GM21367 (cell line): ENCODE results near the gene TLR10.
"Not testable (repeated sequence)": the region's sequence is repeated elsewhere in the genome, so short reads cannot be mapped to it uniquely, and the experiment has no call there.

Source experiments
- ATAC-seq: cut with Tn5 transposase; IDR thresholded peaks from one replicate; pipeline ENCODE4 v1.9.1; 2021; ENCODE audit not compliant: unreplicated experiment

The TLR10 gene

DNA sequence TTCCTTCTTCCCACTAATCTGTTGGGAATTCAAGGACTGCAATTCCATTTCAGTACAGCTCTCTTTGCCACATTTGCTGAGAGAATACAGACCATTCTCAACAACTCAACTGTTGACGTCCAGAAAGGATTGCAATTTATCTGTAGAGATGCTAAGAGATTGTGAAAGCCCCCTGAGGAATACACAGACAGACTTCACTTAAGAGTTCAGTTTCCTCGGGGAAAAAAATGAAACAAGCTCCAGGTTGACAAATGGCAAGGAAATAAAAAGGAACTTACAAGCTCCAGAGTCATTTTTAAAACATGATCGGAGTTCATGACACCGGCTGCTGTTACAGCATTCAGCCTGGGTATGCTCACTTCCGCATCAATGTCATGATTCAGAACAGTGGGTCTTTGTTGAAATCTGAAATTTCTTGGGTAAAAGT, 13.8 kb downstream of the TLR10 start:
- ATAC-seq, result no peak

DNA sequence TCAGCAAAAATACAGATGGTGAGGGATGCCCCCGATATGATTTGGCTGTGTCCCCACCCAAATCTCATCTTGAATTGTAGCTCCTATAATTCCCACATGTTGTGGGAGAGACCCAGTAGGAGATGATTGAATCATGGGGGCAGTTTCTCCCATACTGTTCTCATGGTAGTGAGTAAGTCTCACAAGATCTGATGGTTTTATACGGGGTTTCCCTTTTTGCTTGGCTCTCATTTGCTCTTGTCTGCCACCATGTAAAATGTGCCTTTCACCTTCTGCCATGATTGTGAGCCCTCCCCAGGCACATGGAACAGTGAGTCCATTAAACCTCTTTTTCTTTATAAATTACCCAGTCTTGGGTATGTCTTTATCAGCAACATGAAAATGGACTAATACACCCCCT, 15.8 kb downstream of the TLR10 start:
- not testable (repeated sequence) for ATAC-seq

- no peak for ATAC-seq
Observed at GRCh38 chr4:38765382-38765781, 17.4 kb downstream of the TLR10 start.

DNA sequence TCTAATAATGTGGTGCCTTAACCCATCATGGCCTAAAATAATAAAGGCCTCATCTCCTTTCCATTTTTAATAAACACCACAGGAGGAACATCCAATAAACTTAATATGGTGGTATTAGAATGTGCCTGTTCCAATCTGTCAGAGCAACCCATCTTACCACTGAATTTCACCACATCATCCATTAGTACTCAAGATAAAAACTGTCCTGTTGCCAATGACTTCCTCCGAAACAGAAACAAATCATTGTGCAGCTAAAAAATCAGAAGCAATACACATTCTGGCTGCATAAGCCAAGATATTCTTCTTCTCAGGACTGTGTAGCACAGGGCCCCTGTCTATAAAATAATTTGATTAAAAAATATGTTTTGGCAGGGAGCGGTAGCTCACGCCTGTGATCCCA, 18.5 kb downstream of the TLR10 start:
- ATAC-seq, result no peak

DNA sequence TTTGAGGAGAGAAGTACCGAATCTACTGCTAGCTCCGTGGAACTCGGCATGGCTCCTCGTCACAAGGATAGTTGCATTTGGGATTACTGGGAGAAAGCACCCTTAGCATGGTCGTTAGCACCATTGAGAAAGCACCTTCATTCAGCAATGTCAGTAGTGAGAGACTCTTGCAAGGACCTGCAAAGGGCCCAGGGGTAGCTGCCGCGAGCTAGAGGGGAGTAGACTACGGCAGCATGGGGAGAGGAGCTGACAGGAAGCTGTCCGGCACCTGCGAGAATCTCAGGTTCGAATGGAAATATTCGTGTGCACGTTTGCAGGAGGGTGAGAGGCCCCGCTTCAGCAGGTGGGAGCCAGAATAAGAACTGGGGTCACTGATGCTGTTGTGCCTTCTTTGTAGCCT, 20.2 kb downstream of the TLR10 start:
- ATAC-seq, result no peak

DNA sequence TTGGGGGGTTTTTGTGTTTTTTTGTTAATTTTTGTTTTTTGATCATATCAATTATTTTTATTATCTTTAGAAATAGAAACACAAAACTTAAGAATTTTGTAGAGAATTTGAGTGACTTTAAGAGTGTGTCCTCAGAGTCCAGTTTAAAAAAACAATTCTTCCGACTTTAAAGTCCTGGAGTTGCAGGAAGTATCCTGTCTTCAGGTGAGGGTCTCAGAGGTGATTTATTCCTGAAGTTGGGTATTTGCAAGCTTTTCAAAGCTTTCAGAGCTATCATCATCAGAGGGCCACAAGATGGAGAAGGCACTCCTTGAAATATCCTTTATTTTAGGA, 23.0 kb downstream of the TLR10 start:
- ATAC-seq, result no peak

DNA sequence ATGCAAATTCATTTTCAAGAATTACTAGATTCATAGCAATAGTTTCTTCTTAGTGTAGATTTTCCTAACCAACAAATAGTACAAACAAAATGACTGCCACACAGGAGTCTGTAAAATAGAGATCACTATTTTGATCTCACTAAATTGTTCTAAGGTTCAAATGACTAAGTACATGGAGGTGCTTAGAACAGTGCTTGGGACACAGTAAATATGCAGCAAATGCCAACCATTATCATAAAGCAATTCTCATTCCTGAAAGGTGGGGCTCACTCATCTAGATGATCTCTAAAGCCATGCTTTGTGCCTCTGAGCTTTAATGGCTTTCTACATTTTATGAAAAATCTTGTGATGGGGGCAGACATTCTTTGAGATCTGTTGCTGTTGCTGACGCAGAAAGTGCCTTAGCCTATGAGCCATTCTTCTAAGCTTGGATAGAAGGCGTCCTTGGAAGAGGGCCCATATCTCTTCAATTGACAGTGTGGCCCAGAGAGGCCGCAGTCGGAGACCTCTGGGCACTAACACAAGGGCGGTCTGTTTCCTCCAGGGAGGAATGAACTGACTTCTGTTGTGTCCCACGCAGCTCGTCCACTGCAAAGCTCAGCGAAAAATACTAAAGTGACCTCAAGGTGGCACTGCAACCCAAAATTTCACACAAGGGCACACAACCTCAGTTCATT, 23.5 kb downstream of the TLR10 start:
- ATAC-seq, result no peak

- no peak for ATAC-seq
Observed at GRCh38 chr4:38757945-38758600, 24.7 kb downstream of the TLR10 start.

- no peak for ATAC-seq
Observed at GRCh38 chr4:38752941-38753806, 29.6 kb downstream of the TLR10 start.

- ATAC-seq, result peak; percentile 94
Observed at GRCh38 chr4:38752372-38752940, 30.3 kb downstream of the TLR10 start.

GRCh38 chr4:38751341-38752010, 31.3 kb downstream of the TLR10 start:
- ATAC-seq, result no peak

DNA sequence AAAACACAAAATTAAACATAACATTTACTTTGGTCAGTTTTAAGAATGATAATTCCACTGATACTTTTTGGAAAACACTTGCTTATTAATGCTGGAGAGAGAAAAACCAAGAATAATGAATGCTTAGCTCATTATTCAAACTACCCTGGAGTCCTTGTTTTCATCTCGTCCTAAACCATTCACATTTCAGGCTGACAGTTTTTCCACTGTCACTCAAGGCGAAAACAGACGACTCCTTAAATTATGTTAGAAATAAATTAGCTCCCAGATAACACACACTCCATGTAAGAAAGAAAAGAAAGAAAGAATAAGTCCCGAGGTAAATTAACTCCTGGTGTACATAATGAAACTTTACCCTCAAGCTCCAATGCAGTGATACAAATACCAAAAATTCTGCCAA, 33.5 kb downstream of the TLR10 start:
- ATAC-seq, result no peak

- ATAC-seq, result no peak
Observed at GRCh38 chr4:38747629-38748028, 35.2 kb downstream of the TLR10 start.

GRCh38 chr4:38745881-38746280, 36.9 kb downstream of the TLR10 start:
- no peak for ATAC-seq

DNA sequence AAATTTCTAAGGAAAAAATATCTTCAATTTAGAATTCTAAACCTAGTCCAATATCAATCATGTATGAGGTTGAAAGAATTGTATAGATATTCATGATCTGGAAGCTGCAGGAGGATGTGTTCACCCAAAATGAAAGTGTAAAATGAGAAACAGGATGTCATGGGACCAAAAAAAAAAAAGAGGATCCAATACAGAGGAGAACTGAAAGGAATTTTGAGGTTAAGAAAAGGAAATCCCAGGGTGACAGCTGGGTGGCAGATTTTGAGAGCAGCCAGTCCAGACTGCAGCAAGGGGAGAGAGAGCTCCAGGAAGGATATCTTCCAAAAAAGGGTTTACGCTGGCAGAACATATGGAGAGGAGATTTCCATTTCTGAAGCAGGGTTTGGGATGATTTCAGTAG, 38.9 kb downstream of the TLR10 start:
- ATAC-seq, result no peak

DNA sequence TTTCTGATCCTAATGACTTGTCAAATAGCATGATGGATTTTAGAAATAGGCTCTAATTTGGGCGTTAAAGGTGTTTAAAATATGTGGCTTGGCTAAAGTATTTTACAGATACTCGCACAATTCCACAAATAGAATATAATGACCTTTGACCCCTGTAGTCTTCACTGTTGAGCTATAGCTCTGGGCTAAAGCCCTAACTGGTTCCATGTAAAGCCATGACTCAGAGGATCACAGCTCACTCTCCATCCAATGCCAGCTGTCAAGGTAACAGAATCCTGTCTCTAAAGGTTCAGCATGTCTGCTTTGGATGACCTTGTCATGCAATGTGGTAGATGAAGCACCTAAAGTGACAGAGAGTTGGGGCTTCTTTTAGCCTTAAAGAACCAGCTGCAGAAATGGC, 42.5 kb downstream of the TLR10 start:
- no peak for ATAC-seq

DNA sequence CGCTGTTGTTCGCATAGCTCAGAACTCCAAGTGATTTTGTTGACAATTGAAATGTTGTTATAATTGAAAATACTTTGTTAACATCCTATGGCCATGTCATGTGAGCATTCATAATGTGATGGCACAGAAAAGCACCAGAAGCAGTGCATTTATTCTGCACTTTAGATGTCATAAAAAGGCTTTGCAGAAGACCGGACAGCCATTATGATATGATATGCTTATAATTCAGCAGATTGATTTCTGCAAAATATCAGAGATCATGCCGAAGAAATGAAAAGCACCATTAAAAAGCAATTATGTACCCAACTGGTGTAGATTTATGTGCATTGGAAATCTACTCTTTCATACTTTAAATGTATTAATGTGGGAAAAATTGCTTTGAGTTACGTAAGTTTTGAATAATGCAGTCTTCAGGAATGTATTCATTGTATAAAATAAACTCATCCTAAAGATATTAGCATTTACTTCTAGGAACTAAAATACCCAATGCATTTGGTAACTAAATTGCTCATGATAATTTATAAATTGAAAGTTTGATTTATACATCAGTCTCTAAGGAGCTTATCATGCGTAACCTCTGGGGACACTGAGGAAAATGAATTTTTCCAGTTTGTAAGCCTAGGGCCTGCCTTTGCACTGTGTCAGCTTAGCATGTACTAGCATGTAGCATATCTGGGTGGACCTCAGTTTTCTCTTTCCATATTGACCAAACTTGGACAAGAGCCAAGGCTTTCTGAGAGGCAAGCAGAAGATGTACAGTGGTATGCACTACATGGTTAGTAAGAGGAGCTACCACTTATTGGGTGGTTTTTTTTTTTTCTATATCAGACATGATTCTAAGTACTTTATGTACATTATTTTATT, 43.6 kb downstream of the TLR10 start:
- no peak for ATAC-seq

DNA sequence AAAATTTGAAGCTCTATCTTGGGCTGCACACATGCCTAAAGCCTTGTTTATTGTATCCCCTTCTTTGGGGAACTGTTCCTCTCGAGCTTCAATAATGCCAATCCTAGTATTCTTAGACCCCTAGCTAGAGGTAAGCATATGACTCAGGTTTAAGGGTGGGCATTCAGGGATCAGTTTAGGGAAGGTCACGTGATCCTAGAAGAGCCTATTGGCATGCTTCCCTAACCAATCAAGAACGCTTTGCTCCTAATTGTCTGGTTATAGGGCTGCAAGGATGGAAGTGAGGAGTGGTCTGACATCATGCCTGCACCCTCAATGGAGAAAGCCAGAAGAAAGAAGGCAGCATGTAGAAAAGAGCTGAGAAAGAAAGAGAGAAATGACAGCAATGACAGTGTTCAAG, 46.9 kb downstream of the TLR10 start:
- ATAC-seq, result no peak

GRCh38 chr4:38734911-38735310, 47.9 kb downstream of the TLR10 start:
- ATAC-seq, result no peak

- ATAC-seq, result no peak
Observed at GRCh38 chr4:38734446-38734845, 48.3 kb downstream of the TLR10 start.
